HG03521 (cell line): Measurements from ENCODE around the gene TFDP3.

Experiments
- ATAC-seq: cut with Tn5 transposase; IDR thresholded peaks from one replicate; pipeline ENCODE4 v1.9.1; 2021; ENCODE audit warnings: mild to moderate bottlenecking, moderate library complexity; ENCODE audit not compliant: unreplicated experiment

Gene TFDP3, protein sequence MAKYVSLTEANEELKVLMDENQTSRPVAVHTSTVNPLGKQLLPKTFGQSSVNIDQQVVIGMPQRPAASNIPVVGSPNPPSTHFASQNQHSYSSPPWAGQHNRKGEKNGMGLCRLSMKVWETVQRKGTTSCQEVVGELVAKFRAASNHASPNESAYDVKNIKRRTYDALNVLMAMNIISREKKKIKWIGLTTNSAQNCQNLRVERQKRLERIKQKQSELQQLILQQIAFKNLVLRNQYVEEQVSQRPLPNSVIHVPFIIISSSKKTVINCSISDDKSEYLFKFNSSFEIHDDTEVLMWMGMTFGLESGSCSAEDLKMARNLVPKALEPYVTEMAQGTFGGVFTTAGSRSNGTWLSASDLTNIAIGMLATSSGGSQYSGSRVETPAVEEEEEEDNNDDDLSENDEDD

DNA sequence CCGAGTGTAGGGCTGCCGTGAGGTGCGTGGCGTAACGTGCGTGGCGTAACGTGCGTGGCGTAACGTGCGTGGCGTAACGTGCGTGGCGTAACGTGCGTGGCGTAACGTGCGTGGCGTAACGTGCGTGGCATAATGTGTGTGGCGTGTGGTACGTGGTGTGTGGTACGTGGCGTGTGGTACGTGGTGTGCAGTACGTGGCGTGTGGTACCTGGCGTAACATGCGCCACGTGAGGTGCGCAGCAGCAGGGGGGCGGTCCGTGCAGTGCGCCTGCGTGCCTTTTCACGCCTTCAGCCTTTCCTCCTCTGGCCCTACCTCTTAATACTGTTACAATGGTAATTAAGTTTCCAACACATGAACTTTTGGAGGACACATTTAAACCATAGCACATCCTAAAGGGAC lies at the start of gene TFDP3:
TFDP3 (minus strand) TSS at position 26 of the 400 bp plus-strand sequence. CDS start 95 bp downstream, outside the sequence.
- ATAC-seq = no peak

DNA sequence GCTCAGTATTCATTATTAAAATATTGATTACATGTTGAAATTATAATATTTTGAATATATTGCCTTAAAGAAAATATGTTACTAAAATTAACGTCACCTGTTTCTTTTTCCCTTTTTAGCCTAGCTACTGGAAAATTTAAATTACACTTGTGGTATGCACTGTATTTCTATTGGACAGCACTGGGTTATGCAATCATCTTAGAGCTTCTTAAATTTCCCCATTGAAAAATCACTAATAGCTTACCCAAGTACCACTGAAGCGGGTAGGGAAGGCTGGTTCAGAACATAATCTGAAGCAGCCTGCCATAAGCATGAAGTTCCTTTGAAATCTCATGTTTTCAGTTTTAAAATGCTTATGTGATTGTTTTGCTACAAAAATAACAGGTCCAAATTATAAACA lies 49.5 kb upstream of the TFDP3 start:
- no peak for ATAC-seq

- no peak for ATAC-seq
Observed at GRCh38 chrX:133265331-133265730, 47.2 kb upstream of the TFDP3 start.

DNA sequence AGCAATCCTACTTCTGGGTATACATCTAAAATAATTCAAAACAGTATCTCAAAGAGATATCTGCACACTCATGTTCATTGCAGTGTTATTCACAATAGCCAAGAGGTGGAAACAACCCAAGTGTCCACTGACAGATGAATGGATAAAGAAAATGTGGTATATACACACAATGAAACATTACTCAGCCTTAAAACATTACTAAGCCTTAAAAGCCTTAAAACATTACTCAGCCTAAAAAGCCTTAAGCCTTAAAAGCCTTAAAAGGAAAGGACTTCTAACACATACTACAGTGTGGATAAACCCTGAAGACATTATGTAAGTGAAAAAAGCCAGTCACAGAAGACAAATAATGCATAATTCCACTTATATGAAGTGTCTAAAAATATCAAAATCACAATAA lies 40.3 kb upstream of the TFDP3 start:
- no peak for ATAC-seq

DNA sequence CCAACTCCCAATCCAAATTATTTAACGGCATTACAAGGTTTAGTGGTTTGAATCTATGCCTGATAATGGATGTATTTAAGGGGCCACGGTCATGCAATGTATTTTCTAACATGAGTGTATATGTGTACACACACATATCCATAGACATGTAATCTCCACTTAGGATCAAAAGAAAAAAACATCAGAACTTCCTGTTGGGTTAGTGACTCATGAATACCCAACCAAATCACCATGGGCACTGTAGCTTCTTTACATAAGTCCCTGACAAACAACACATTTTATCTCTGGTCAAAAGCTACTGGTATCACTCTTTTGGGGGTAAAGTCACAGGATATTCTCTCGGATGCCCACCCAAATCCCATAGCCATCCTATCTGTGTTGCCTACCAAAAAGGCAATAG lies 36.5 kb upstream of the TFDP3 start:
- ATAC-seq = no peak

- ATAC-seq = no peak
Observed at GRCh38 chrX:133251204-133251603, 33.0 kb upstream of the TFDP3 start.

- ATAC-seq = no peak
Observed at GRCh38 chrX:133250184-133251100, 32.3 kb upstream of the TFDP3 start.

GRCh38 chrX:133249266-133250058 lies 31.3 kb upstream of the TFDP3 start:
- no peak for ATAC-seq

DNA sequence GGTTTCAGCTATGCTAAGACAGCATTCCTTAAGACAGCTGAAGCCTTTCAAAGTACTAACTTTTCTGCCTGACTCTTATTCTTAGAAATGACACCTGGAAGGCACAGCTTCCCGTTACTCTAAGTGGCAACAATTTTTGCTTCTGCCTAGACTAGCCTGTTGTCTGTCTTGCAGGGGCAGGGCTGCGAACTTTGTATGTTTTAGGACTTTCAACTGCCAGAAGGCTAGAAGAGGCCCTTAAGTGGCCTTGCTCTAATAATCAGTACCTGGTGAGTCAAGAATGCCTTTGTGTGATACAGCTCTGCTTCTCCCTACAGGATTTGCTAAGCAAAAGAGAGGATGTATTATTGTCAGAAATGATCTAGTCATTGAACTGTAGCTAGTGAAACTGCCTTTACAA lies 30.0 kb upstream of the TFDP3 start:
- ATAC-seq = no peak

DNA sequence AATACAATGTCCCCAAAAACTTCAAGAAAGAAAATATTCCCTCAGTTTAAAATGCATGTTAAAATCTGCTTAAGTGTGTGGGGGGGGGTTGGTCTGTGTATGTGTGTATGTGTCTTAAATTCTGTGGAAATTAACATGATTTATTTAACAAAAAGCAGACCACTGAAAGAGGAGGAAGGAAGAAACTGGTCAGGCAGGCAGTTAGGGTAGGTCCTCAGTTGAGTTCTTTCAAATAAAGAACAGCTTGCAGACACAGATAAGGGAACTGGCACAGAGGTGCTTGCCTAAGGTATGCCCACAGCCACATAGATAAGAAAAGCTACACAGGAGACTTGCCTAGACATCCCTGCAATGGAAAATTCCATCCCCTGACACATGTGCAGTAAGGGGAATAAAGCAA lies 28.8 kb upstream of the TFDP3 start:
- no peak for ATAC-seq

- no peak for ATAC-seq
Observed at GRCh38 chrX:133235830-133236229, 17.7 kb upstream of the TFDP3 start.

DNA sequence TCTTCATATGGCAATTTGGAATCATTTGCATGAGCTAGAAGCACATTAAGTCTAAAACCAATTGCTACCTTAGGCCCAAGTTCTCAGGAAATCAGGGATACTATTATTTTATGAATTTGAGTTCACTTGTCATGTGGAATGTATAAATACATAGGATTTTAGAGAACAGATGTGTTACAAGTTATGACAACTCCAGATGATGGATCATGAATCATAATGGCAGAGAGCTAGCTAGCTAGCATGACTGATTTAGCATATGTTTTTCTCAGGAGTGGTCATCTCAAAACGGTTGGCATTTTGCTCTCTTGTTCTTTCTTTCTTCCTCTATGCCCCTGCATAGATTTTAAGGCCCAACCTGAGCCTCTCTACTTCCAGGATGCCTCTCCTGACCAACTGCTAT lies 14.2 kb upstream of the TFDP3 start:
- no peak for ATAC-seq

DNA sequence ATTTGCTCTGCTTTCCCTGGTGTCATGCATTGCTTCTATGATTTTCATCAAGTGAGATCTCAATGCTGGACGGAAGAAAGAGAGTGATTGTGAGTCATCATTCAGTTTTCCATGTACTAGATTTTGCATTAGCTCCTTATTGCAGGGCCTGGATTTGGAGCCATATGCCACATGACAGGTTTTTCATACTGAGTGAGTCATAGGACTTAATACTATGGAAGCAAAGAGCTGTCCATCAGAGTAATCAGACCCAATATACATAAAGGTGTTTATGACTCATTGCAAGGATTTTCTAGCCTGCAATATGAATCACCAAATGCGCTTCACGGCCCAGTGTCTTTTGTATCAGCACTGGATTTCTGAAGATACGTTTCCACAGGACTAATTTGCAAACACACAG lies 11.2 kb upstream of the TFDP3 start:
- ATAC-seq = no peak

DNA sequence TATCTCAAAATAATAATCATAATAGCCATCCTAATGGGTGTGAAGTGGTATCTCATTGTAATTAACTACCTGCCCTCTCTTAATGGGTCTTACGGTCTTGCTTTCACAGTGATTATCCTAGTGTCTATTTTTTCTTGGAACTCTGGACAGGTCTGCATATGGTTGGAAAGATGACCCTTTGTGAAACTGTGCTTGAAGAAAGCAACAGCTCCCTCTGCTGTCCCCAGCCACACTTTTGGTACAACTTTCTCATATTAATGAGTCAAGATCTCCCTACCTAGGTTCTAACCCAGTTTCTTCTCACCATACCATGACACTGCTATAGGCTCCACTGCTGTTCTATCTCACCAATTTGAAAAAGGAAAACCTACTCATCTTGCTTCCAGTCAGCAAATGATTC lies 2.4 kb downstream of the TFDP3 start:
- ATAC-seq = no peak

- no peak for ATAC-seq
Observed at GRCh38 chrX:133215017-133215416, 3.1 kb downstream of the TFDP3 start.

DNA sequence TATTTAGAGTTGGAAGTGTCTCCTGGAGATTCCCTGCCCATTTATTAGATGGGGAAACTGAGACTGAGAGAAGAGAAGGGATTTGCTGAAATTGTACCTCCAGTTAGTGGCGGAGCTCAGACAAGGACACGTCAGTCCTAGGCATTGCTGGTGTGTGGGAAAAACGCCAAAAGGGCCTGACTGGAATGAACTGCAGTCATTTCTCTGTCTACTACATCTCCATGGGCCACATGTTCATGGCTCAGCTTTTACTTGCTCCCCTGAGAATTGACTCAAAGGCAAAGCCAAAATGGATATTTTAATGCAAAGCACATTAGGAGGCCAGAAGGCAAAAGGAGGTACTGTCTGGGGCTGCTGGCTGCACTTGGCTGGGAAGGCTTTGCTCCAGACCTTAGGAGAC lies 3.9 kb downstream of the TFDP3 start:
- ATAC-seq = no peak

DNA sequence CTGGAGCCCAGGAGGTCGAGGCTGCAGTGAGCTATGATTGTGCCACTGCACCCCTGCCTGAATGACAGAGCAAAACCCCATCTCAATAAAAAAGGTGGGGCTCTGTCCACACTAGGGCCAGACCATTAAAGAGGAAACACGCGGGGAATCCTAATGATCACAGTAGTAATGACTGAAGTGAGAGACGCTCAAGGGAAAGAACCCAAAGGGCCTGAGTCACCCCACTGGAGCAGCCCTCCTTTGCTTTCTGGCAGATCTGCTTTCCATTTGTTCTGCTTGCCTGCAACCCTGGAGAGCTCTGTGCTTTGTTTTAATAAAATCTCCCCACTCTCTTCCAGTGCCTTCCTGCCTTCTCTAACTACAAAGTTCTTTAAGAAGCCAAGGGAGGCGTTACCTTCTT lies 5.0 kb downstream of the TFDP3 start:
- no peak for ATAC-seq

GRCh38 chrX:133207751-133208150 lies 10.4 kb downstream of the TFDP3 start:
- ATAC-seq = no peak

GRCh38 chrX:133191739-133192039 lies 26.5 kb downstream of the TFDP3 start:
- no peak for ATAC-seq

DNA sequence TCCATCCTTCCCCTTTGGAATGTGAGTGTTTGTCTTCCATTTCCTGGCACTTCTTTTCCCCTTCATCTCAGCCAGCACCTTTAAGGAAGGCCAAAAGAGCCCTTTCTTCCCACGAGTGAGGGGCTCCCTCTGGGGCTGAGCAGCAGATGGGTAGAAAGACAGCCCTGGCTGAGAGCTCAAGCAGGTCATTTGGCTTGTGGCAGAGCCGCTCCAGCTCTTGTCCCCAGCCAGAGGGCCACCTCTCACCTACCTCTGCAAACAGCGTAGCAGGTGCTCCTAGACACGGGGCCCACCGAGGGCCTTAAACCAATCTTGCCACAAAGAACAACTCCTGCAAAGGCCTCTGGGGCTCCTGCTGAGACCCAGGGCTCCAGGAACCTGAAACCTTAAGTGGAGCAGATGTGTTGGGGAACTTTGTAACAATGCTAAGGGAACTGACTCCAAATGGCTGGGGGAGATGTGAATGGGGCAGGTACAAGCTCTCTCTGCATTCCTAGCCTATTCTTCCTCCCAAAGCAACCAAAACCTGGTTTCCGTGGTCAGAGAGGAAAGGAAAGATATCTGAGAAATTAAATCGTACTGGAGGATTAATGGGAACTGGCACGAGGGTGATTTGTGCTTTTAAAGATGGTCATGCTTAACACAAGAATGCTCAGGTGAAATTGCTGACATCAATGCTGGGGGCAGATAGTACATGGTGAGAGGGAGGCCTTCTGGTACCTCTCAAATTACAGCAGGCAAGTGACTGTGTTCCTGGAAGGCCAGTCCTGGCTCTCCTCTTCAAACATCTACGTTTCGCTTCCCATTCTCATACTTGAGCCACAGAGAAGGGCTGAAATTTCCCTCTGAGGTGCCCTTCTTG lies 27.0 kb downstream of the TFDP3 start:
- no peak for ATAC-seq
